CD4-positive, alpha-beta T cell treated with Interleukin-4 for 1 hour (primary cell): ENCODE measurements around the gene BMAL1.

ENCODE experiments used
- DNase-seq, 2 donors: peaks; one replicate each; pipeline ENCODE4 v3.0.0-alpha.2; 2020 to 2022

BMAL1 gene

DNA sequence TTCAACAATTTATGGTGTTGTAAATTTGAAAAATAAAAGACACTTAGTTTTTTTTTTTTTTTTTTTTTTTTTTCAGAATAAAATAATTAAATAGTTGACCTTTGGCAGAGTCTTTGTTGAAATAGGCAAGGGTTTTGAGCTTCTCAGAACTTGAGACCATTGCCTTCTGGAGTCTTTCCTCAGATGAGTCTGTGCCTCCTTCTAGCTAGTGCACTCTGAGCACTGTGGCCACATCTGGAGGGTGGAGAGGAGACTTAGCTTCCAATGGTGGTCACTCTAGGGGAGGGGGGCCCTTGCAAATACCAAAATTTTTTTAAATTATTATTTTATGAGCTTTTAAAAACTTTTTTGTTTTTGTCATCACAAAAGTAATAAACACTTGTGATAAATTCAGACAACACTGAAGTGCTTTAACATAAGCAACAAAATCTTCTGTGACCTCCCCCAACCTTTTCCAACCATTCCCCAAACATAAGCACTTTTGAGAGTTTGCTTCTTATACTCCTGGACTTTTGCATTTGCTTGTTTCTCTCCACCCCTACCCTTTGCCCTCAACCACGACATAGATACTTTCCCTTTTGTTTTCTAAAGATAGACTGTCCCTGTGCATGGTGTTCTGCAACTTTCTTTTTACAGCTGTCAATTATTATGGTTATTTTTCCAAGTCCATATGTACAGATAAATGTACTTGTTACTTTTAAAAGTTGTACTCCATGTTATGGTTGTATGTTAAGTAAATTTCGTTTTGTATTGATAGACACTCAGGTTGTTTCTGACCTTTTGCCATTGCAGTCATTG lies 41.1 kb downstream of the BMAL1 start:
- no peak for DNase-seq

DNA sequence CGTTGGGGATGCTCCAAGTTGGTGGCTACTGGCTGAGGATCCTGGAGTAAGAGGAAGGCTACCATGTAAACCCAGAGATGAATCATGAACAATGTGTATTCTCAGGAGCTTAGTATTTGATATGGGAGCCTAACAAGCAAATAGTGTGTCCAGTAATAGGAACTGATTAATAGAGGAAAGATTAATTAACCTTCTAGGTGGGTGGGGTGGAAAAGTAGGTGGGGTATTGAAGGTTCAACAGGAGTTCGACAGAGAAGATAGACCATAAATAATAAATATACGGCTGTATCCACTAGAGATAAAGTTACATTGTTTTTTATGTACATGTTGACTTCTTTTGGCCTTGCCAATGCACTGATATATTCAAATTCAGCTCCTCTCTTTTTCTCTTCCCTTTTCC lies 43.1 kb downstream of the BMAL1 start:
- DNase-seq, result no peak

DNA sequence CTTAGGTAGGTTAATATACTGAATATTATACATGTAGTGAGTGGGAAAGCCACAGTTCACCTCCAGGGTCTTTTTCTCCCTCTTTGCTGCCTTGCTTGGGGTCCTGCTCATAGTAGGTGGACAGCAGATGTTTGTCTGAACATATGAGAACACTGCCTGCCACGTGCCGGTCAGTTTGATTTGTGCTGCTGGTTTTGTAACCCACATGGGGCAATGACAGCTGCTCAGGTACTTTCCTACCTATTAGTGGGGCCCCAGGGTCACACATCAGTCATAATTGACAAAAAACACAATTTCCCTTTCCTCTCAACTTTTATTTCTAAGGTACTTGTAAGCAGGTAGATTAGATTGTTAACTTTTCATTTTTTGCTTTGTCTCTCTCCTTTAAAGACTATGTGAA lies 43.8 kb downstream of the BMAL1 start:
- no peak for DNase-seq

DNA sequence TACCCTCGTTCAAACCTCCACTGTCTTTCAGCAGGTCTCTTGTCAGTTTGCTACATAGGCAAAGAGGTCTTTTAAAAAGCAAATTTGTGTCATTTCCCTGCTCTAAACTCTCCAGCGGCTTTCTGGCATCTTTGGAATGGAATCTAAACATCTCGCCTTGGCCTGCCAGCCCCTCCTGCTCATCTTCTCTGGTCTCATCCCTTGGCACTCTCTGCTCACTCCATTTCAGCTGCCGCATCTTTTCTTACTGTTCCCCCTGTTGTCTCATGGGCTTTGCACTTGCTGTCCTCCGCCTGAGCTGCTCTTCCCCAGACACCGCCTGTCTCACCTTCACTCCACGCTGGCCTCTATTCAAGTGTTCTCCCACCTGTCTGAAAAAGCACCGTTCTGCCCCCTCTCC lies 46.6 kb downstream of the BMAL1 start:
- no peak for DNase-seq

DNA sequence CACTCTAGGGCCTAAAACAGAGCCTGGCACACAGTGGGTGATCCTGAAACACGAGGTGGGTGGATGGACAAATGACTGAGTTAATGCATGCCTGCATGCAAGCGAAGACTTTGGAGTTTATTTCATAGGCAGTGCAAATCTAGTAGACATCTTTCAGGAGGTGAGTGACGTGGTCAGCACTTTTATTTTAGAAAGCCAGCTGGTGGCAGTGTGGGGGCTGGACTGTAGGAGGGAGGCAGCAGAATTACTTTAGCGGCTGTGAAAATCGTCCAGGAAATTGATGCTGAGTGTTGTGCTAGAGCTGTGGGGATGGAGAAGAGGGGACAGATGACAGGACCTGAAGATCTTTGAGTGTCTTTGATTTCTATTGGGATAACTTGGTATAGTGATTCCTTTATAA lies 47.1 kb downstream of the BMAL1 start:
- no peak for DNase-seq

DNA sequence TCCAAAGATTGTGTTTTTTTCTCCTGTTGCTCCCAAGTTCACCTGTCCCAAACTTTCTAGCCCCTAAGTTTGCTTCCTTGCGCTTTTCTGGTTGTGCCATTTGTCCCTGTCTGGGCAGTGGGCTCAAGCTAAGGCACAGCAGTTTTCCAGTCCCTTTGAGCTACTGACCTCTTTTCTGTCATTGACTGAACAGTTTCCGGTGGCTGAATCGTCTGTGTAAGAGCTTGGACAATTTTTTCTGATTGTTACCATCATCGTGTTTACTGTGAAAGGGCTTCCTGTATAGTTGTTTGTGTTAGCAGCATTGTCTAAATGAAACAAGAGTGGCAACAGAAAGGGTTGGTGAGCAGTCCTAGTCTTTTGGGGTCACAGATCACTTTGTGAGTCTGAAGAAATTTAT lies 49.8 kb downstream of the BMAL1 start:
- DNase-seq, result no peak

DNA sequence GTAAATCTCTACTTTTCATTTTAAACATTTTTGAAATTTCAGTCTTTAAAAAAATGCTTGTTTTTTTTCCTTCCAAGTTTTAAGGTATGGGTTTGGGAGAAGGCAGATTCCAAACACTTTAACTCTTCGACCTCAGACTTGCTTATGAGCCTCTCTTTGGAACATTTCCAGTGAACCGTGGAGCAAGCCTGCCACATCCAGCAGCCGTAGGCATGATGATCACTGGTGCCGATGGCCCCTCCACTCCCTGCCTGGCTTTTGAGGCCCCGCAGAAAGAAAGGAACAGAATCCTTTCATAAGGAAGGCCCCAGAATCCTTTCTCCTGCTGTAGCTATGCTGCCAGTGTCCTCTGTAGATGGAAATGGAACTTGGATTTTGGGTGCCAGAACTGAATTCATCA lies 50.7 kb downstream of the BMAL1 start:
- DNase-seq, result no peak

DNA sequence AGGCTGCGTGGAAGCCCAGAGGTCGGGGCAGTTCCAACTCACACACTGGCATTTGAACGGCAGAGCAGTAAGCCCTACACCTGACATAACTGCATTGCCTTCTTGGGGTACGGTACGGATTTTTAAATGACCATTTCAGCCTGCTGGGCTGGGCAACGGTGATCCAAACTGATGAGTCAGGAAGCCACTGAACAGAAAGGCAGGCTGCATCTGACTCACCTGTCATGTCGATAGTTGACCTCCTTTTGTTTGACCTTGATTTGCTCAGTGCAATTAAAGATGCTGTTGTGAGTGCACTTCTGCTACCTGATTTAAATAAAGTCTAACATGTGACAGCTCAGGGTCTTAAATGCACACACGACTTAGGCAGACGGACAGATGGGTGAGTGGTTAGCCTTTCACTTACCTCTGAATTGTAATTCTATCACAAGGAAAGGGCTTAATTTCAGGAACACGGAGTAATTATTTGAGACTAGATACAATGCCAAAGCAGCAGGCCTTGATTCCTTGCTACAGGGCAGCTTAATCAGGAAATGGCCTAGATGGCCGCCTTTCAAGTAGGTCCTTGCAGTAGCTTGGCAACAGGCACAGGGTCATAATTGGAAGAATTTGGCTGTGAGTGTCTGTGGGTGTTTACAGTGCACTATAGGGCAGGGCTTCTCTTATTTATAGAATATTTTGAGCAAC lies 52.2 kb downstream of the BMAL1 start:
- DNase-seq, result no peak

DNA sequence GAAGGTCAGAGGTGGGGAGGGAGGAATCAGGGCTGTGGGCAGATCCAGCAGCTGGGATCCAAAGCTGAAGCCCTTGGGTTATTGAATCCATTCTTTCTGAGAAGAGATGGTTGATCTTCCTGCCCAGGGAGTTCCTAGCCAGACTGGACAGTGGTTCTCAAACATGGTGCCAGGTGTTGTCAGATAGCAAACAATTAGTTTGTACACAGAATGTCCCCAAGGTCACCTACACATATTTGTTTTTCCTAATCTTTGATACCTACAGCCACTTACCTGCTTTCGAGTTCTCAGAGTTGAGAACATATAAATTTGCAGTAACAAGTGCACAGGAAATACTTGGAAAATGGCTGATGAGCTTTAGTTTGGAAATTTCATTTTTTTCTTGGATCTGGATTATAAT lies 54.5 kb downstream of the BMAL1 start:
- no peak for DNase-seq

DNA sequence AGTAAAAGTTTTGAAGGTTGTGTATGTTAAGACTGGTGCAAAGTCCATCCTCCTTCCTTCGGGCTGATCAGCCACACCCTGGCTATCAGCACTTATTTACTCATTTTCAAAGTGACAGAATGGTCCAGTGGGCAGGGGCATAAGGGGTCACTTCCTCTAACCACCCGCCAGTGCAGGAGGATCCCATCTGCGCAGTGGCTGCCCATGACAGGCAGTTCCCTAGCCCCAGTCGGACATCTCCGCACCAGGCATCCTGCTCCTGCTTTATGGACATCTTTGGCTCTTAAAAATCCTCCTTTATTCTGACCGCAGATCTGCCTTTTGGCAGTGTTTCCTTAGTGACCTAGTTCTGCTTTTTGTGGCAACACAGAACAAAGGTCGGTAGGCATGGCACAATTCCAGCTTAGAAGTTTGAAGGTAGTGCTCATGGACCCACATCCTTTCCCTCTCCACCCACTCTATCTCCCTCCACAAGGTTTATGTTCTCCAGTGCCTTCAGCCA lies 55.9 kb downstream of the BMAL1 start:
- no peak for DNase-seq

DNA sequence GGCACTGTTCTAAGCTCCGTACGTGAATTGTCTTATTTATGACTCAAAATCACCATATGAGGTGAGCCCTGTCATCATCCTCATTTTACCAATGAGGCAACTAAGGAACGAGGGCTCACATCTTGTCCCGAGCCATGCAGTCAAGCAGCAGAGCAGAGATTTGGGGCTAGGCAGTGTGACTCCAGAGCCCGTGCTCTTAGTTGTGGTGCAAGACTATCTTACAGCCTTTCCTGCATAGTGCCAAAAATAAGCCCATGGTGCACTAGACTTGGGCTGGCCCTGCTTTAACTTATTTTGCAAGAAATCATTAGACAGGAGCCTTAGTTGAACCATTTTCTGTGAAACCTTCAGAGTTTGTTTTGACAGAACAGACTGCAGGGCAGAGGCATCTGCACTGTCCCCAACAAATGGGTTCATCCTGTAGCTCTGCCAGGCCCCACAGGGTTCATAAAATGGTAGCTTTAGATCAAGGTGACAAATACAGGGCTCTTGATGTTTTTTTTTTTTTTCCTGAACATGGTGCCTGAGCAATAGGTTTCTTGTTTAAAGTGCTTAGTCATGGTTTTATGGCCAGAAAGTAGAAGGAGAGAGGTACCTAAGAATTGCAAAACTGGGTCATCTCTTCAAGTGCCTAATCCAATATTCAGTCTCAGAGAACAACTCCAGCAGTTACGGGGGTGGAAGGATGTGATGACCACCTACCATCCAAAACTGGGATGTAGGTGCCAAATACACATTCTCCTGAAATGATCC lies 56.6 kb downstream of the BMAL1 start:
- DNase-seq, result no peak

DNA sequence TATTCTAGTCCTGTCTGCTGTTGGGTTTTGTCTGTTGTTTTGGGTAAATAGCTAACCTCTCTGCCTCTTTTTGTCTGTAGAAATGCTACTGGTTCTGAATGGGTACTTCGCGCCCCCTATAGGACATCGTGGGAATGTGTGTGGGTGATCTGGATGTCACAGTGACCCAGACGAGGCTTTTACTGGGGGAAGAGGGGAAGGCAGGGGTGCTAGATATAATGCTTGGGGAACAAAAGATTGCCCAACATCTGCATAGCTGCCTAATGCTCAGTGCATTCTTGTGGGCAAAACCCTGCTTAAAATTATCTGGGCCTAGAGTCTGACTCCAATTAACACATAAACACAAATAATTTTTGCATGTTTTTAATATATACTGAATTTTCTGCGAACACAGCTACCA lies 57.7 kb downstream of the BMAL1 start:
- peak; percentile 72 to 81 for DNase-seq

DNA sequence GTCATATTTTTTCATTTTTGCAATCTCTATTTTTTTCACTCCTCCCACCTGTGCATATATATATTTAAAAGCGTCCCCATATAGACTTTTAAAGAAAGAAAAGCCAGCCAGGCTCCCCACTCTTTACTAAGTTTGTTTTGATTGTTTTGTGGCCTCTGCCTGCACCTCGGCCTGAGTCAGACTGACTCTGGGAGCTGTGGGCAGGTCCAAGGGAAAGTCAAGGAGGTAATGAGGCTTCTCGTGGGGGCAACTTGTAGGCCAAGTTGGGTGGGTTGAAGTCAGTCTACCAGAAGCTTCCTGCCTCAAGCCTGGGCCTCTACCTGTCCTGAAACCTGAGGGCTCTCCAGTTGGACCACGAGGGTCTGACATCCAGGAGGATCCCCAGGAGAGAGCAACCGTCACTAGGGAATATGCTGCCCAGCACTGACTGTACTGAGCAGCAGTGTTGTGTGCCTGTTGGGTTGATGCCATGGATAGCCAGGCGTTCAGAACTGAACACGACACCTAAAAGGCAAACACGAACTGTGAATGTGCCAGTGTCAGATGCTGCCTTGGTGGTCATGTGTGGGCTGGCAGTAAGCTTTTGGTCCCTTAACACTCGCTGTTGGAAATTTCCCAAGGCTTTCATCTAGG lies 58.8 kb downstream of the BMAL1 start:
- no peak for DNase-seq

DNA sequence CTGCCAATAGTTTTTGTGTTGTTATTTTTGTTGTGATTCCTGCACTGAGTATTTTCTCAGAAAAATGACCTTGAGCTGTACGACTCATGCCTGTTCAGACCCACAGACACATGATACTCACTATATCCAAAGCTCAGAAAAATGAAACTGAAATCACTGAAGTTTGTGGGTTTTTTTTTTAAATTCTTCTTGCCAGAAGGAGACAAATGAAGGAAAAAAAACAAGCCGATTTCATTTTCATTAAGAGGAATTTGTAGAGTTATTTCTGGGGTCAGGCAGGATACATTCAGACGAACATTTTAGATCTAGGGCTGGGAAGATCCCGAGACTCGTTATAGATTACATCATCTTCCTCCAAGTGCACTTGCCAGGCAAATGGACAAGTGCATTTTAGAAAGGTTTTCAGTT lies 60.4 kb downstream of the BMAL1 start:
- DNase-seq, result peak in 1 of 2 donors; percentile 29

DNA sequence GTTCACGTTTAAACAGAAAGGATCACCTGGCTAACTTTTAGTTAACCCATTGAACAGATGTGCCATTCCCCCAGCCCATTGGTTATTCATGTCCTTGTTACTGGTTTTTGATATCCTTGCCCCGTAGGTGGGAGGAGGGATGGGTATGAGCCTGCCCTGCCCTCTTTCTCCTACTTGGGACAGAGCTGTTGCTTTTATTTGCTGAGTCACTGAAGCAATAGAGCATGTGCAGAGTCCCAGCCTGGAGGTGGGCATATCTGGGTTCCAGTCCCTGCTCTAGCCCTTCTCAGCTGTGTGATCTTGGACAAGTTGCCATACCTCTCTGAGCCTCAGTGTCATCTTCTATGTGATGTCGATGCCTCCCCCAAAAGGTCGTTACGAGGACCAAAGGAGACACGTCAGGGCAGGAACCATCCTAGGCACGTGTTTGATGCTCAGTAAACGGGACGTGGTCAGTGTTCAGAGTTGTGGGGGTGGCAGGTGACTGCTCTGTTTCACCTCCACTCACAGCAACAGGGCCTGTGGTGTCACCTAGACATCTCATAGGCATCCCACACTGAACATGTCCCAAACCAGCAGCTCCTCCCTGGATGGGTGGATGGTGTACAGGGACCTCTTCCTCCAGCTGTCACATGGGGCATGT lies 61.0 kb downstream of the BMAL1 start:
- no peak for DNase-seq

DNA sequence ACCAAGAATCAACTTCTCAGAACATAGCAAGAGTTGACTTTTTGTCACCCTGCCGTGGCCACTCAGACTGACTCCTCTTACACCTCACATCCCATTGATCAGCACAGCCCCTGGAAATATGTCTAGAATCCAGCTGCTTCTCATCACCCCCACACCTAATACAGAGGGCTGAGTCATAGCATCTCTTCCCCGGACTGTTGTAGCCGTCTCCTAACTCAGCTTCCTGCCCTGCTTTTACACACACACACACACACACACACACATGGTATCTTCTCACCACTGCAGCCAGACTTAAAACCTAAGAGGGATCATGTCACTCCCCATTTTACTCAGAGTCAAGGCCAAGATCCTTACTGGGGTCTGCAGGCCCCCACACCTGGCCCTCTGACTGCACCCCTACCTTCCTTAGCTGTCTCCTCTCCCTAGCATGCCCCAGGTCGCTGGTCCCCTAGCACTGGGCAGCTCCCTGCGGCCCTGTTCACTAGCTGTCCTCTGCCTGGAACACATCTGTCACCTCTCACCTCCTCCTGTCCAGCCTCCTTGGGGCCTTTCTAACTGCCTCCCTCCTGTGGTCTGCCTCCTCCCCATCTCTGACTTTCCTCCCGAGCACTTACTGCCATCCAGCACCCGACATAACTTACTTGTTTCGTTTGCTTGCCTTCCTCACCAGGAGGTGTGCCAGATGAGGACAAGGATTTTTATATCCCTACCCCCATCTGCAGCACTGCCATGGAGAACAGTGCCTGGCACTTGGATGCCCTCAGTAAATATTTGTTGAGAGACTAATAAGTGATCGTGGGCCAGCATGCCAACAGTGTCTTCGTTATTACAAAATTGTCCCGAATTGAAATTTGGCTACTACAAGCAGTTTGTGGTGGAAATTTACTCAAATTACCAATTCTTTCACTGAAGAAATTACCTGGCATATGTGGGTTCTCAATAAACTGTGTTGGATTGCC lies 61.9 kb downstream of the BMAL1 start:
- DNase-seq, result peak in 1 of 2 donors; percentile 33

DNA sequence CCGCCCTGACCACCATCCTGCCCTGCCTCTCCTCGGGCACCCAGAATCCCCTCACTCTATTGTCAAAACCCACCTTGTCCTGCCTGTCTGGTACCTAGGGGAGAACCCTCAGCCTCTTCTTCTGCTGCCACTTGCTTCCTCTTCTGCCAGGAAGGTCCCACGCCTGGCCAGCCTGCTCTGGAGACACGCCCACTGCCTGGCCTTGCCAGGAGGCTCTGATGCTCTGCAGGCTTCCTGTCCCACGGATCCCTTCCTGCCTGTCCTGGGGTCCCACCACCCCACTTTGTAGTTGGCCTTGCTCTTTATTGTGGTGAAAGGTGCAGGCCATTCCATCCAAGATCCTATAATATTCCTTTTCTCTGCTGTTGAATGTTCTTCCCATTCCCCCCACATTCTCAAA lies 63.4 kb downstream of the BMAL1 start:
- DNase-seq, result no peak

DNA sequence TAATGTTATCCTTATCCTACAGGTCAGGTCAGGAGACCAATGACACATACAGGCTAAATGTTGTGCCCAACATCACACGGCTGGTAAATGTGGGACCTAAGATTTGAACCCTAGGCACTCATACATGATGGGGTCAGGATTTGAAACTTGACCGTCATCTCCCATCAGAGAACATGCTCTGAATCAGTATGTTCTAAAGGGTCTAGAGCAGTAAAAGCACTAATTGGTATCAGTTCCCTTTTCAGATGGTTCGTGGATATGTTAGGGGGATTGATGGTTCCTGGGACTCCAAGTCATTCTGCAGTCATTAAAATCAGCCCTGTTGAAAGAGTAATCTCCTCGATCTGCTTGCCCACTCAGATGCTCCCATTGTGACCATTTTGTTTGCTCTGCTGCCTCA lies 65.5 kb downstream of the BMAL1 start:
- DNase-seq, result no peak

DNA sequence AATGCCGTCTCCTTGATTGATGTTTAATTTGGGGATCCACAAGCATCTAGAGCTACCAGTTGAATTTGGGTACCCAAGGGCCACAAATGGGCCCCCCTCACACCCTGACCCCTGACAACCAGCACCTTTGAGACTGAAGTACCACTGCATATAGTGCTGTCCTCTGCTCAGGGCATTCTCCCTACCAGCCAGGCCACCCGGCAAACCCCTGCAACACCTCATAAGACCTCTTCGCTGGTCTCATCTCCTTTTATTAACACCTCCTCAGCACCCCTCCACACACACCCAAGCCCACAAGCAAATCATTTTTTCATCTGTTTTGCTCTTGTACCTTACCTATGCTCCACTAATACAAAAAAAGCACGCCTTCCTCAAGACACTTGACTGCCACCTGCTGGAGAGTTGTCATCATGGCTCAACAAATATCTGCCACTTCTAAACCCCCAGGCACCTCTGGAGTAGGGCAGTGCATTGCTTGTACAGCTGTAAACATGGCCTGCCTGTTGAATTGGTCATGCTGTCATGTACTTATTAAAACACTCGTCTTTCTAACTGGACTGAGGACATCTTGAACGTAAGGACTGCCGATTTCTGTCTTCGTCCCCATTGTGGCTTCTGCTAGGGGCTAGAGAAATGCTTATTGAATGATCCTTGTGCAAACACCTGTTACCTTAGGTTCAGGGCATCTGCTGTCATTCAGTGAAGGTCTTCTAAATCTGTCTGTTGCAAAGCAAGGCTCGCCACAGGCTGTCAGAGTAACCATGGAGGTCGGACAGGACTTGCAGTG lies 66.5 kb downstream of the BMAL1 start:
- peak; percentile 70 to 75 for DNase-seq

DNA sequence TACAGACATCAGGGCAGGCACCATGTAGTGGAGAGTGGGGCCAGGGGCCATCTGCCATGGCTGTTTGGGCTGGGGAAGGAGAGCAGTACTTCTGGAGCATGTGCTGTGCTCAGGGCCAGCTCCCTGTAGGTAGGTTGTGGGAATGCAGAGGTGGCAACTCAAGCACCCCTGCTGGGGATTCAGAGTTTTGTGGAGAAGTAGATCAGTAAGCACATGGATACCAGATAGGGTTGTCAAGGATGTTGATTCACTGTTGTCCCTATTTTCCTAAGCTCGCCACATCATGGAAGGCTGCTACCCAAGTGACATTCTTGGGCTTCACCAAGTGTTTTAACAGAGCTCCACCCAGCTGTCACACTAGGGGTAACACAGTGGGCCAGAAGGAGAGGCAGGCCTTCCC lies 67.2 kb downstream of the BMAL1 start:
- no peak for DNase-seq

DNA sequence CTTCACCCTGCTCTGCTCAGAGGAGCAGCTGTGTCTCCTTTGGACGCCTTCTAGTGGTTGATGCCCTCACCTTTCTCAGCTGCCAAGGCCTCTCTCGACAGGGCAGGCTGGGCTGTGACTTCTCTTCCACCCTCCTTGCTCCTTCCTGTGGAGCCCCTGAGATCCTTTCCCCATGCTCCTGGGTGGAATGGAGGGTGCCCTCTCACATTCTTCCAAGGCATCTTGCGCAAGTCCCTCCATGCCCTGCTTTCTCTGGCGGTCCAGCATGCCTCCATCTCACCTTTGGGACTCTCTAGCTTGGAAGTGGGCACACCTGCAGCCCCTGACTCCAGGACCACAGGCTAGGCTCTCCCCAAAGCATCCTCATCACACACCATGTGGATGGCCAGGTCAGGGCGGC lies 68.9 kb downstream of the BMAL1 start:
- no peak for DNase-seq
